Heart left ventricle (tissue), 16 donors: ENCODE results near the gene NRF1. TPM values are rescaled to one million over a fixed set of nuclear protein-coding genes. Genes with fewer than 3 reads are reported as not detected.
A peak's percentile ranks its signal among the peaks of the same experiment; 100 is the strongest.

Experiments
- ATAC-seq, 4 donors: fragments of 200-7000 bp; cut with Tn5 transposase; one replicate each; pipeline ENCODE4 v1.9.1; 2020 to 2022; ENCODE audit warnings: moderate library complexity in 4 of 4, mild to moderate bottlenecking in 3 of 4, moderate number of reproducible peaks in 1 of 4
- DNase-seq, 5 donors: peaks; one replicate each; pipeline ENCODE4 v3.0.0-alpha.2; 2020
- H3K27ac ChIP-seq, 12 donors: fragments of 200-600 bp; sonication (generic) in 4 of 12; one replicate each; pipeline versions ENCODE4 v1.5.0 to v1.8.0; 2016 to 2022; ENCODE audit warnings: mild to moderate bottlenecking in 2 of 12
- H3K27me3 ChIP-seq, 9 donors: fragments of 200-600 bp; sonication (generic) in 2 of 9; one replicate each; pipeline versions ENCODE4 v1.5.1 to v1.8.0; 2016 to 2022; ENCODE audit warnings: mild to moderate bottlenecking in 3 of 9
- H3K36me3 ChIP-seq, 9 donors: fragments of 200-600 bp; sonication (generic) in 2 of 9; one replicate each; pipeline versions ENCODE4 v1.5.0 to v1.8.0; 2018 to 2022; ENCODE audit warnings: mild to moderate bottlenecking in 2 of 9
- H3K4me1 ChIP-seq, 12 donors: fragments of 200-600 bp; sonication (generic) in 4 of 12; one replicate each; pipeline versions ENCODE4 v1.5.0 to v1.8.0; 2016 to 2022; ENCODE audit warnings: mild to moderate bottlenecking in 3 of 12
- H3K4me3 ChIP-seq, 12 donors: fragments of 200-600 bp; sonication (generic) in 4 of 12; one replicate each; pipeline versions ENCODE4 v1.5.0 to v1.8.0; 2017 to 2022; ENCODE audit warnings: mild to moderate bottlenecking in 9 of 12, moderate library complexity in 4 of 12
- H3K9me3 ChIP-seq, 12 donors: fragments of 200-600 bp; sonication (generic) in 4 of 12; one replicate each; pipeline versions ENCODE4 v1.5.0 to v1.8.0; 2016 to 2022; ENCODE audit warnings: mild to moderate bottlenecking in 1 of 12
- CTCF ChIP-seq, 12 donors: fragments of 200-600 bp; sonication (generic) in 4 of 12; IDR thresholded peaks; one replicate each; pipeline versions ENCODE4 v1.5.0 to v1.8.0; 2018 to 2022; ENCODE audit warnings: antibody characterized with exemption in 12 of 12, mild to moderate bottlenecking in 5 of 12
- POLR2A ChIP-seq, 2 donors: fragments of 450-650 bp; IDR thresholded peaks; one replicate each; pipeline ENCODE4 v1.6.1; 2017; ENCODE audit warnings: antibody characterized with exemption in 2 of 2, mild to moderate bottlenecking in 2 of 2, moderate library complexity in 2 of 2
- WGBS, 4 donors: extraction: QIAGEN DNeasy Blood & Tissue Kit in 2 of 4; methylation state at CpG; one replicate each; pipeline versions ENCODE4 v1.1.5 to v1.1.7; 2013 to 2018; 5-methylcytosine and 5-hydroxymethylcytosine counted together
- intact Hi-C, 10 donors: fragments of 100-400 bp; cut with DNase I; formaldehyde crosslinking; loops; one replicate each; pipeline versions ENCODE4 v1.11.1 to v1.14.2; 2022
- polyA plus RNA-seq, 2 donors: library from polyadenylated mRNA; stranded (reverse); fragments of 200-250 nt; gene quantifications; one replicate each; pipeline ENCODE4 v1.2.3, GENCODE V29; 2013
- total RNA-seq, 9 donors: library from RNA; depleted of rRNA in 2 of 9; stranded (reverse); fragments of >200 nt in 2 of 9; fragmentation: NEBNext Ultra II Directional in 3 of 9; extraction: Animal tissue kit (Norgen Biotek cat#: 25700) in 3 of 9; gene quantifications; one replicate each; pipeline versions ENCODE4 v1.1.0 to v1.2.4, GENCODE V29; 2016 to 2023
- donor health status: ischemic (EF 13 %, LVEDD 7.1; RV severe dilation, severe dysfunction).
- donor health status: healthy with polysubstance abuse.
- donor health status: DM: no; HTN: yes; CAD: no.
- donor health status: DM: no; HTN: no; CAD: no.
- donor health status: ischemic (EF 25% LVEDD 6.9; RV normal size, moderate dysfunction).
- donor health status: ischemic (EF 25% LVEDD 5.7; RV mildly dilated, moderate dysfunction).
- donor health status: healthy.
- donor health status: DM: yes; HTN: yes; CAD: no.
- donor health status: ischemic (EF 35%, LVEDD 5.7; RV mildly dilated, moderate dysfunction).
- donor health status: nonischemic (EF 11% LVEDD 7.7; RV severe dilation, severe dysfunction).
- donor health status: DM: yes; HTN: yes; CAD: no.
- donor health status: PGD.
- donor health status: ischemic (EF 29% LVEDD 5.4; RV normal size, mild dysfunction).
- donor health status: nonischemic (EF 23%, LVEDD 6.1; RV moderate dilation, normal function).

Gene NRF1
- total and polyA plus RNA-seq, 11 donors: 6.2 to 20.7 (median 11.9) TPM

GRCh38 chr7:129729511-129729910 lies 118.0 kb downstream of the NRF1 start:
- TF ChIP-seq CTCF (IDR thresholded peaks at IDR 0.05): no peak
- TF ChIP-seq POLR2A (IDR thresholded peaks at IDR 0.05): no peak
- H3K9me3 ChIP-seq: no peaks in the 10 kb centered on the region
- H3K4me3 ChIP-seq: no peak overlapping the region
- ATAC-seq: no peak
- WGBS, 4 donors: 64 to 82% (median 70%) methylated on average over 2 of the region's 2 CpGs
- no peaks in the 10 kb centered on the region for H3K27me3 ChIP-seq
- DNase-seq: no peak
- peaks cover 0 to 98% (median 89%) of the 10 kb centered on the region in 9 donors for H3K36me3 ChIP-seq
- peaks cover 0 to 8% (median 0%) of the 10 kb centered on the region in 12 donors for H3K4me1 ChIP-seq
- intact Hi-C loops: no loop called here
- no peak overlapping the region for H3K27ac ChIP-seq

- WGBS, 4 donors: 96 to 99% (median 97%) methylated on average over 3 of the region's 3 CpGs
- Histone ChIP-seq H3K9me3 (no peaks in the 10 kb centered on the region), H3K4me1 (peaks cover 0 to 8% (median 0%) of the 10 kb centered on the region in 12 donors), H3K27ac (no peak overlapping the region), H3K36me3 (peaks cover 0 to 98% (median 90%) of the 10 kb centered on the region in 9 donors), H3K4me3 (no peak overlapping the region), H3K27me3 (no peaks in the 10 kb centered on the region)
- no peak for DNase-seq
- TF ChIP-seq CTCF (IDR thresholded peaks at IDR 0.05) (no peak), POLR2A (IDR thresholded peaks at IDR 0.05) (no peak)
- no peak for ATAC-seq
- intact Hi-C loops: loop anchor here in 1 of 10 donors (10.0 kb wide), 1 partner anchor 95 kb away; no protein-coding TSS in a partner anchor
Measured at GRCh38 chr7:129730159-129730558, 118.6 kb downstream of the NRF1 start.

- TF ChIP-seq CTCF (IDR thresholded peaks at IDR 0.05) (no peak), POLR2A (IDR thresholded peaks at IDR 0.05) (no peak)
- no peak for DNase-seq
- peaks cover 0 to 77% (median 62%) of the 10 kb centered on the region in 9 donors for H3K36me3 ChIP-seq
- 76 to 87% (median 80%) methylated on average over 5 of the region's 5 CpGs for WGBS, 4 donors
- H3K4me3 ChIP-seq: no peak overlapping the region
- no peak for ATAC-seq
- no peak overlapping the region for H3K27ac ChIP-seq
- no peaks in the 10 kb centered on the region for H3K27me3 ChIP-seq
- H3K9me3 ChIP-seq: no peaks in the 10 kb centered on the region
- intact Hi-C loops: loop anchor here in 1 of 10 donors (10.0 kb wide), 1 partner anchor 90 kb away; no protein-coding TSS in a partner anchor
- H3K4me1 ChIP-seq: peaks cover 3 to 19% (median 12%) of the 10 kb centered on the region in 12 donors
Measured at GRCh38 chr7:129734400-129734799, 122.9 kb downstream of the NRF1 start.

- Histone ChIP-seq H3K36me3 (peaks cover 0 to 71% (median 23%) of the 10 kb centered on the region in 9 donors), H3K4me3 (no peak overlapping the region), H3K27me3 (no peaks in the 10 kb centered on the region), H3K9me3 (no peaks in the 10 kb centered on the region), H3K4me1 (peaks cover 3 to 50% (median 24%) of the 10 kb centered on the region in 12 donors), H3K27ac (peak overlapping the region; percentile 3 to 81 (median 50))
- intact Hi-C loops: loop anchor here in 1 of 10 donors (10.0 kb wide), 1 partner anchor 85 kb away; no protein-coding TSS in a partner anchor
- ATAC-seq (peak; percentile 86 to 97 (median 92)), DNase-seq (peak in 4 of 5 donors; percentile 46 to 61 (median 55))
- 24 to 35% (median 28%) methylated on average over 4 of the region's 4 CpGs for WGBS, 4 donors
- TF ChIP-seq CTCF (IDR thresholded peaks at IDR 0.05) (no peak), POLR2A (IDR thresholded peaks at IDR 0.05) (no peak)
Measured at GRCh38 chr7:129739427-129739826, 127.9 kb downstream of the NRF1 start.
